HG03064 (cell line): ENCODE data around the gene CFAP70.
"Not testable (repeated sequence)": the region's sequence is repeated elsewhere in the genome, so short reads cannot be mapped to it uniquely, and the experiment has no call there.

ENCODE experiments used
- ATAC-seq: cut with Tn5 transposase; IDR thresholded peaks from one replicate; pipeline ENCODE4 v1.9.1; 2021; ENCODE audit warnings: low read depth; ENCODE audit not compliant: unreplicated experiment

The CFAP70 gene

GRCh38 chr10:73340121-73340520 lies 18.5 kb downstream of the CFAP70 start:
- no peak for ATAC-seq

GRCh38 chr10:73339436-73339835 lies 19.2 kb downstream of the CFAP70 start:
- no peak for ATAC-seq

- ATAC-seq, result no peak
Observed at GRCh38 chr10:73338801-73339368, 19.8 kb downstream of the CFAP70 start.

GRCh38 chr10:73333202-73333601 lies 25.5 kb downstream of the CFAP70 start:
- no peak for ATAC-seq

GRCh38 chr10:73332379-73332778 lies 26.3 kb downstream of the CFAP70 start:
- ATAC-seq, result no peak

GRCh38 chr10:73328523-73328922 lies 30.1 kb downstream of the CFAP70 start:
- not testable (repeated sequence) for ATAC-seq

GRCh38 chr10:73325290-73325689 lies 33.4 kb downstream of the CFAP70 start:
- ATAC-seq, result not testable (repeated sequence)

- ATAC-seq, result not testable (repeated sequence)
Observed at GRCh38 chr10:73323582-73323981, 35.1 kb downstream of the CFAP70 start.

- ATAC-seq, result no peak
Observed at GRCh38 chr10:73310475-73310874, 48.2 kb downstream of the CFAP70 start.

- ATAC-seq, result no peak
Observed at GRCh38 chr10:73307203-73307800, 51.4 kb downstream of the CFAP70 start.

GRCh38 chr10:73306171-73306708 lies 52.4 kb downstream of the CFAP70 start:
- no peak for ATAC-seq

- no peak for ATAC-seq
Observed at GRCh38 chr10:73296946-73297345, 61.7 kb downstream of the CFAP70 start.

GRCh38 chr10:73293461-73293860 lies 65.2 kb downstream of the CFAP70 start:
- ATAC-seq, result no peak

GRCh38 chr10:73289958-73290357 lies 68.7 kb downstream of the CFAP70 start:
- no peak for ATAC-seq

- ATAC-seq, result no peak
Observed at GRCh38 chr10:73287441-73287840, 71.2 kb downstream of the CFAP70 start.

GRCh38 chr10:73281097-73281496 lies 77.6 kb downstream of the CFAP70 start:
- no peak for ATAC-seq

- ATAC-seq, result no peak
Observed at GRCh38 chr10:73264423-73264822, 94.2 kb downstream of the CFAP70 start.

GRCh38 chr10:73263693-73264347 lies 94.8 kb downstream of the CFAP70 start:
- ATAC-seq, result no peak

GRCh38 chr10:73262880-73263555 lies 95.6 kb downstream of the CFAP70 start:
- no peak for ATAC-seq

- no peak for ATAC-seq
Observed at GRCh38 chr10:73262105-73262730, 96.4 kb downstream of the CFAP70 start.
